Smooth muscle cell of the pulmonary artery (primary cell): ENCODE measurements around the gene ALX1. TPM values are rescaled to one million over a fixed set of nuclear protein-coding genes. Genes with fewer than 3 reads are reported as not detected.

ENCODE experiments used
- total RNA-seq: library from RNA; depleted of rRNA; stranded (reverse); fragments of >200 nt; gene quantifications from 2 replicates; pipeline ENCODE4 v1.2.3, GENCODE V29; 2014

Gene ALX1
- not detected in 2 replicates for total RNA-seq

GRCh38 chr12:85280165-85280983 is at the start of gene ALX1:
TSS of gene ALX1 (plus strand) at chr12:85280220. CDS start at chr12:85280262, 42 bp downstream.

Other genes starting within 250 kb of the ALX1 start
- gene TSPAN19, start 243.9 kb upstream of the ALX1 start, total RNA-seq = not detected in 2 replicates
- gene LRRIQ1, start 243.9 kb upstream of the ALX1 start, total RNA-seq = 0.17 and 0.20 TPM in 2 replicates